IPS-NIHi7 (cell line): Measurements from ENCODE around the gene ZEB2.

Experiments used
- DNase-seq: peaks from one replicate; pipeline ENCODE4 v3.0.0; 2012; ENCODE audit warnings: mixed read lengths; ENCODE audit errors: extremely low spot score

Gene ZEB2

DNA sequence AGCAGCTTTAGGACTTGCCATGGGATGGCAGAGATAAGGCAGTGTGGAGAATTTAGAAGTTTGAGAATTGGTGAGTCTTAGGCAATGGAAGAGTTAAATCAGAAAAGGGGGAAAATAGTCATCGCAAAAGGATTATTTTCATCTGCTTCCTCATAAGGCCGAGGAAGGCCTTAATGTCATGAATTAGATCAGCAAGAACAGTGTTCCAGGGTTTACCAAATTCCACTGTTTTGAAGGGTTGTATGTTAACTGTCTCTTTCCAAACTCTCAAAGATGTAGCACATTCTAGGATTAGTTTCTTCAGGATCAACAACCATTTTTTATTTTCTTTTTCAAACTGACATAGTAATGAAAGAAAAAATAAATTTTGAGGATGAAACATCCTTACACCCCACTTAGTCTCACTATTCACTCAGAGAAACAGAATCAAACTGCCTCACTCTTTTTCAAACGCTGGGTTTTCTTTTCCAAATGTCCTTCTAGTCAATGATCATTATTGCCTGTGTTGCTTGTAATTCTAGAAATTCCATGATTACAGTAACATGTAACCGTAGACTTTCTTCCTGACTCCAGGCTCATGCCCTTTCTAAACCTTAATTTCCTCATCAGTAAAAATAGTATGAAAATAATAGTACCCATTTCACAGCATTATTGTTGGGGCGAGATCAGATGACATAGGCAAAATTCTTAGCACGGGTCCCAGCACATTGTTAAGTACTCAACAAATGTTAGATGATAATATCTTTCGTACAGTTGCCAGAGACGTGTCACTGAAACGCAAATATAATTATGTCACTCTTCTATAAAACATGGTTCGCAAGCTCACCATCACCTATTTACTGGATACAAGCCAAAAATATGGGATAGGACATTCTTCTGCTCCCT is 23.6 kb downstream of the ZEB2 start:
- DNase-seq, result no peak

DNA sequence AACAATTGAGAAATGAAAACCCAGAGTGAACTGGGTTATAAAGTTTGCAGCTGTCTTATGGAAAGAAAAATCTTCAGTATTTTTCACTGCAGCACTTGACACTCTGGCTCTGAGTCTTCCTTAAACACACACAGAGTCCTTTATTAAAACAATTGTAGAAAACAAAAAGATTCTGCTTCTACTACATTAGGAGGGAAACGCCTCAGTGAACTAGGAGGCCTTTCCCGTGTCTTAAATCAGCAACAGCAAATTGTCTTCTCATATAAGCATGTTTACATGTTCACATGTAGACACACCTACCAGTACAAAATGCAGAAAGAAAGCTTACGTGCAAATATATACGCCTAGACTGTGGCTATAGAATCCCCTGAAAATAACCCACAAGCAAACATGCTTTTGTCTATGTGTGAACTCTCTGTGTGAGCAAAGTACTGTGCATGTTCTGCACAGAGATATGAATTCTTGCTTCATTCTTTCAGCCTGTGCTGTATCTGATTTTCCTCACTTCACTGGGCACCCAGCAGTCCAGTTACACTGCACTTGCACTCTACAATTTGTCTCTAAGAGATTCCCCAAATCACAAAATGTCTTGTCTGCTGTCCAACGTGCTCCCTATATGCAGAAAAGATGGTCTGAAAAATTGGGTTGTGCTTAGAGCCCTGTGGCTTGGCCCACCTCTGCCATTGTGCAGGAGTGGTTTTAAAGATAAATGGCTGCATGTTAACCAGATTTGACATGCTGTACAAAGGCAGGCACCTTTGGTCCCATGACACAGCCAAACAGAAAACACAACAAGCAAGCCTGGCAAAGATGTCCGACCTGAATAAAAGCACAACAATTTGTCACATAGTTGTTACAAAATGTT is 24.5 kb downstream of the ZEB2 start:
- no peak for DNase-seq

DNA sequence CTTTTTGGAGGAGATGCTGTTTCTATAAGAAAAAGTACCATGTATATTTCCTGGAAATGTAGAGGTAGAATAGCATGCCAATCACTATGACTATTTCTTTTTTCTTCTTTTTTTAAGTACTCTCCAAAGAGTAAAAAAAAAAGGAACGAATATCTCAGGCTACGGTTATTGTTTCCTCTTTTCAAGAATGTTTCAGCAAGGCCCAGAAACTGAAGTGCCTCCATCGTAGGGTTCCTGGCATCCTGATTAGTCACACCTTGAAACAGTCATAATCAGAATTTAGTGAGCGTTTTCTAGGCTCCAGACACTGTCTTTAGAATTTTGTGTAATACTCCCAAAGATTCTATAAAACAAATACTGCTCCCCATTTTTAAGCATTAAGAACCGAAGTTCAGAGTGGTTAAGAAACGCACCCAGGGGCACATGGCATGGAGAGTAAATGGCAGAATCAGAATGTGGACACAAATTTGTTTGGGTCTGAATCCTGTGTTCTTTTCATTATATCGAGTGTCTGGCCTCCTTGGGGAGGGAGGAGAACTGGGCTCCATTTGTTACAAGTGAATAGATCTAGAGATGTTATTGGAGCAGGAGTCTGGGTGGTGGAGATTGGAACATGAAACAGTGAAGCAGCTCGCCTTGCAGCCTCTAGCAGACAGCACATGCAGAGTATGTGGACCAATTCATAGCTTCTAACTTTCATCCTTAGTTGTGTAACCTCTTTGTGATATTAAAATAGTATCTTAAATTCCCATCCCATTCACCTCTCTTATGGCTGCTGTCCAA is 26.7 kb downstream of the ZEB2 start:
- DNase-seq, result no peak

DNA sequence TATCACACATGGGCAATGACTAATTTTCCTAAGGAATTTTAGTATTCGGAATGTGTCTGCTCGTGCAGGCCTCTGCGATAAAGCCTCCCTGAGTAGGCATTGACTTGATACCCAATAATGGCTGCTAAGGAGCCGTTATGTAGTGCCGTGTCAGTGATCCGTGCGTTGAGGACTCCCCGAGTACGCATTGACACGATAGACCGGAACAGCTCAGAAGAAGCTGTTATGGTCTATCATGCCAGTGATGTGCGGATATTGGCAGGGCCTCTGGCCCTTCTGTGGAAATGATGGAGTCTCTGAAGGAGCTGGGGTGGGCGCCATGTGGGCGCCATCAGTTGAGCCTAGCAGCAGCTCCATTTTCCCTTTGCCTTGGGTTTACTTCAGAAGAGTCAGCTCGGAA is 29.1 kb downstream of the ZEB2 start:
- DNase-seq, result no peak

DNA sequence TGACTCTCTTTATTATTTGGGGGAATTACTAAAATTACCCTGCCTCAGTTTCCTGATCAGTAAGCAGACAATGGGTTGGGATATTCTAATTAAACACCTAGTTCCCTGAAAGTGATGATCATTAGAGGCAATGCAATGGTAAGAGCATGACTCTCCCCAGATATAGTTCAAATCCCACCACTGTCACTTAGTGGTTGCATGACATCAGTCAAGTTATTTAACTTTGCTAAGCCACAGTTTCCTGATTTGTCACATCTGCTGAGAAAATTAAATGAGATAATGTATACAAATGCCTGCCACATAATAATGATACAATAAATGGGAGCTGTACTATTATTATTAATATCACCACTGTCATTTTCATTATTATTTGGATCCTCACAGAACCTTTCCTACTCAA is 29.9 kb downstream of the ZEB2 start:
- DNase-seq, result no peak

DNA sequence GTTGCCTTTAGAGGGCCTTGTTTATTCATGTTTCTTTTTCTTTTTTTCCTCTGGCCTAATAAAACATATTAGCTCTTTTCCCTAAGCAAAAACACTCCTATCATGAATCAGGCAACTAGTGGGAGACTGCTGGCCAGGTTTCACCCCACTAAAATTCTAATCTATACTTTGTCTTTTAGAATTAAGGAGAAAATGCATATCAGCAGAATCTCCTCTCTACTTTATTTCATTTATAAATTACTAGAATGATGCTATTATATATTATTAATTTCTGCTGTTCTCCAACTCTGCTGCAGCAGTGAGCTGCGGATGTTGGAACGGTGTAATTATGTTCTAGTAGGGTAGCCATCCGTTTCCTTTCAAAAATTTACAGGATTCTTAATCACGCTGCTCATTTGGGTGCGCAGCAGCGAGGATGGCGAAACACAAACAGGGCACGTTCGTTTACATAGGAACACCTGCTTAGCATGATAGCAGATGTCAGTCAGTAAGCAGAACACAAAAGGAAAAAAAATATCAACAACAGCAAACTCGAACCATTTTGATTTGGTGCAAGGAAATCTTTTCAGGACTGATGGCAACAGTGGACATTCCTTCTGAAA is 30.5 kb downstream of the ZEB2 start:
- no peak for DNase-seq

DNA sequence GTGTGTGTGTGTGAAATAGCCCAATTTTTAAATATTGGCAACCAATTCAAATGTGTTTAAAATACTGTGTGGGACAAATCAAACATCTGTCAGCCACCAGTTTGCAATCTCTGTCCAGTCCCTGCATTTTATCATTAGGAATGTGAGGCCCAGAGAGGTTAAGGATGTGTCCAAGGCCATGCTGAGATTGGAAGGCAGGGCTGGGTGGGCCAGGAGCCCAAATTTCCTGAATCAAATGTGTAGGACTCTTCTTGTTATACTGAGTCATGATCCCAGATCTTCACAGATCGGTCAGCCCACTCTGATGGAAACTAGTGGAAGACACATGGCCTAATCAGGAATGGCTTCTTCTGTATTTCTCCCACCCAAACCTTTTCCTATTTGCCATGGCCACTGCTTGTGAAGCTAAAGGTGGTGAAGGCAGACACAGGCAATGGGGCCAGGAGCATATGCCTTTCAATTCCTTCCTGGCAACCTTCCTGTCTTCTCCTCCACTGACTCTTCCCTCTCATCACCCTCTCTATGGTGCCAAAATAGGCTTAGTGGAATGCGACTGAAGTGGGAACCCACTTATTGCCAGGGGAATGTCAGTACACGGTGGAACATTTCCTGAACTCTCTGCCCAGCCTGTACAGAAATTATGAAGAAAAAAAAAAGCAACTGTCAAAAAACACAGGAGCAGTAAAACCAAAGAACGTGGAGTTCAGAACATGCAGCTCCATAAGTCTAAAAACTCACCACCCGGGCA is 35.5 kb downstream of the ZEB2 start:
- no peak for DNase-seq

DNA sequence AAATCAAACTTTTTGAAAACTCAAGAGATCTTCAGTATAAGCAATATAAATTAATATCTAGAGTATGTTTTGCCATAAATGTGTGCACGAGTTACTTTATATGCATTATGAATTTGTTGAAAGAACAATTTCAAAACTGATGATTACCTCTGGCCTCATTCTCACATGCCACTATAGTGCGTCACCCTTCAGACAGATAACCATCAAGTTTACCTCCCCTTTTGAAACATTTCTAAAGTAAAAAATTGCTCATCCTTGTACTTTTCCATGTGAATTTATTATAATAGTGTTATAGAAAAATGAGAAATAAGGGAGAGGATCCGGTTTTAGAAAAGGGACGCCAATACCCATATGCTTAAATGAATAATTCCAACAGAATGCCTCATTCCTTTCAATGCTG is 38.3 kb downstream of the ZEB2 start:
- no peak for DNase-seq

DNA sequence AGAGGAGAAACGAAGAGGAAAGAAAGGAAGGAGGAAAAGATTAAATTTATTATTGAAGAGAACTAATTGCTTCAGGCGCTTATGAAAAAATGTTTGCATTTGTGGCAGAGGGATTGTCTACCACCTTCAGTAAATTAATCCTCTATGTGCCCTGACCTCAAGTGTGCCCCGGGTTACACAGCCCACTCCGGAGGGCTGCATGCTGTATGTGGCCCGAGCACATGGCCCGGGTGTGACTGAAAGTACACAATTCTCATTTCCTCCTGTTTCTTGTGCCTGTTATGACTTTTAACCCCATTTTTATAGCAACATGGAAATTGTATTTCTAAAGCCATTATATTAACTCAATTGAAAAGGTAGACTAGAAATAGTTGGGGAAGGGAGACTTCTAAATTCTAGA is 38.8 kb downstream of the ZEB2 start:
- DNase-seq, result no peak

DNA sequence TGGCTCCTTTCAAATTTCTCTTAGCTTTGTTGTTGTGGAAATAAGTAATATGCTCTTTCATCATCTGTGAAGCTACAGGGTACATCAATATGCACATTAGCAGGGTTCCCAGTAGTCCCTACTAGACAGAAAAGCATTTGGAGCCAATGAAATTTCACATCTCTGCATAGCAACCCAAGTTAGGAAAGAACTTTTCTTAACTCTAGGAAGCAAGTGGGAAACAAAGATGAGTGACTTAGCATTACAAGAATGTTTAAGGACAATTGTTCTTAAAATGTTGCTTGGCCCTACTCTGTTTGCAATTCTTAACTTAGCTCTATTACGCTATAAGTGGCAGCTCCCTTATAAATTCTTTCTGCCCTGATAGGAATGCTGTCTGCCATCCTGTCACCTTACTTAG is 39.6 kb downstream of the ZEB2 start:
- no peak for DNase-seq

DNA sequence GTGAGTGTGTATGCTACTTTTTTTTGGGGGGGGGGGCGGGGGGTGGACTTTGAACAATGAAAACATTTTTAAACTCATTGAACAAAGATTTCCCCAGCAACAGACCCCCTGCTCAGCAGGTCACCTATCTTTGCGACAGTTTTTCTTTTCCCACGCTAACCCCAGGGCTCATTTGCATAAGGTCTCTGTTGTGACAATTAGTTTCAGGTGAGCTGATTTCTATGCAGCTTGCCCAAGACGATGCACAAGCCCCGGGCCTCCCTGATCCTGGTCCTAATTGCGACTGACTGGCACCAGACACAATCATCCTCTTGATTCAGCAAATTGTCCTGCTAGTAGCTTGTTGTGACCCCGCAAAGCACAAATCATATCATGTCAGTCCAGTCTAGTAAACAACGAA is 40.3 kb downstream of the ZEB2 start:
- no peak for DNase-seq

DNA sequence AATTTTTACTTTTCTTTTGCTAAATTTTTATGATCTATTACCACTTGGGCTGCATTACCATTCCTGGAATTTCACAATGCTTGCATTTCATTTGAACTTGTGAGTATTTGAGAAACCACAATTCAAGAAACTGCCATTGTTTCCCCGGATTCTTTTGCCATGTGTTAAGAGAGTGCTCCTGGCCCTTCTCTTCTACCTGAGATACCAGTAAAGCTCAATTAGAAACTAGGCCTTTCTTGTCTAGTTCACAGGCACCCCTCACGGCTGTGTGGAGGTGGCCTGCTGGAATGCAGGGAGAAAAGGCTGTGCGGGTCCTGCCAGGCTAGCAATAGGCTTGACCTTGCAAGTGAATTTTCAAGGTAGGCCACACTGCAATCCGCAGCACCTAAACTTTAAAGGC is 40.8 kb downstream of the ZEB2 start:
- DNase-seq, result peak; percentile 47

DNA sequence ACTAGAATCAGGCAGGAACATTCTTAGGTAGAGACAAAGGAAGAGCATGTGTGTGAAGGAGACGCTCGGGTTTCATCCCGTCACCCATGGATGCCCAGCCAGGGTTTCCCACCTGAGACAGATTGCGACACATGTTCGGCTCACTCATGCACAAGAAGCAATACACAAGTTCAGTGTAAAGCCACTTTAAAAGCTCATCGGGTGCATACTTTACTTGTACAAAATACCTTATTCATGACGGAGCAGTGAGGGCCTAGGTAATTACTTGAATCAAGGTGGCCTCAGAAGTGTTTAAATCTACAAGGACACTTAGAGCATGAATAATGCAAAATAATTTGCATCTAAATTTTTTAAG is 42.0 kb downstream of the ZEB2 start:
- DNase-seq, result no peak

DNA sequence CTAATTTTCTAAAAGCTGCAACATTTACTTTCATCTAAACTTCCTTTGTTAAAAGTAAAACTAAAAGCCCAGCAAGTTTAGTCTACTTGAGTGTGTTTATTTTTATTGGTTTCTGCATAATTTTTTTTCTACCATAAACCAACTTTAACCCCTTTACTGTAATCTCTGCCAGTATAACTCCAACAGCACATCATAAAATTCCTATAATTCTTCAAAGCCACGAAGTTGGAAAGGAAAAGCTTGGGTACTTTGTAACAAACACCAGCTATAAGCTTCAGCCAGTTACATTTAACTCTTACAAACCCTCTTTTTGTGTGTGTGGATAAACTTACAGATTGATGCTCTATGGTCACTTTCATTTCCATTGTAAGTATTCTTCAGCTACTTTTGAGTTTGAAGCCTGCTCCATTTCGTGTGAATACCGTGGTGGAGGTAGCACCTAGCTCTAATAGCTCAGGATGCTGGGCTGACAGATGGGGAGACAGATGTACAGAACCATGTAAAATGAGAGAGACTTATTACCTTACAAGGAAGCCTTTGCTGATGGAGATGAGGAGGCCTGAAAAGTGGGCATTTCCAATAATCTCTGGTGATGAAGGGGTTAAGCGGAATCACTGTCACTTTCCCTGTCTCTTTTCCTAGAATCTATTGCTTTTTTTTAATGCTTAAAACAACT is 42.5 kb downstream of the ZEB2 start:
- DNase-seq, result no peak

DNA sequence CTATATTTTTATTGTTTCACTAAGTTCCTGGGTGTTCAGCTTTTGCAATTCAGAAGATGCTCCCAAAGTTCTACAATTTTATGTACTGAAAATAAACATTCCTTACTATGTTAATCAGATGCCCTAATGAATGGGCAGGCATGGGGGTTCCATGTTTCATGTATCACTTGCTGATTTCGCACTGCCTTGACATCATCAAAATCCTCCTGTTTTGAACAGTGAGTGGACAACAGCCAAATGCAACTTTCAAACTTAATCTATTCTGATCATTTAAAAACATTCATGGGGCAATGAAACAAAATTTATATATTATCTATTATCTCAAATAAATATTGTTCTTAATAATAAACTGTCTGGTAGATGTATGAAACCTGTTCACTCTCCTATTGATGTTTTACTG is 43.2 kb downstream of the ZEB2 start:
- DNase-seq, result no peak

DNA sequence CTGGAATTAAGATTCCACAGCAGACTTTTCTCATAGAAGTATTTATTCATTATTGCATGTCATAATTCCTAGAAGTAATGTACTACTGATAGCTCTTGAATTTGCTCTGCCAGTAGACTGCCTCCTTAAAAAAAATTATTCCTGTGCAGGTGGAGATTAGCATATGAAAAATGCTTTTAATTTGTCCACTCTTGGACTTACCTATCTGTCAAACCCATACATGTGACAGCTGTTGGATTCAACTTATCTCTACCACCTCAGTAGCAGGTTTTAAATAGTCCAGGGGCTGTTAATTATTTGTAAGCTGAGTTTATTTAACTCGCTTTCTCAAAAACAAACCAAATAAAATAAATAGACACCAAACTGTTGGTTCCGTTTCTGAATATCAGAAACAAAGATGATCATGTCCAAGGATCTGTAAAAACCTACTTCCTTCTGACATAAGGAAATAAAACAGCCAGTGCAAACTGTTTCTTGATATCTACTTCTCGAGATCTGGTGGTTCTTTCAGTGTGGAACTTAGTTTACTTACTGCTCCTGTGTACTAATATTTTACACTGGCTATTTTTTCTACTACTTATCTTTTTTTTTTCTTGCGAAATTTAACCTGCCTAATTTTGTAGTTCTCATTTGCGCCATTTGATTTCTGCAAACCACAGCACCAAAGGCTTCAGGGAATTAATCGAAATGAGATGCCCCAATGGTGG is 44.2 kb downstream of the ZEB2 start:
- no peak for DNase-seq

DNA sequence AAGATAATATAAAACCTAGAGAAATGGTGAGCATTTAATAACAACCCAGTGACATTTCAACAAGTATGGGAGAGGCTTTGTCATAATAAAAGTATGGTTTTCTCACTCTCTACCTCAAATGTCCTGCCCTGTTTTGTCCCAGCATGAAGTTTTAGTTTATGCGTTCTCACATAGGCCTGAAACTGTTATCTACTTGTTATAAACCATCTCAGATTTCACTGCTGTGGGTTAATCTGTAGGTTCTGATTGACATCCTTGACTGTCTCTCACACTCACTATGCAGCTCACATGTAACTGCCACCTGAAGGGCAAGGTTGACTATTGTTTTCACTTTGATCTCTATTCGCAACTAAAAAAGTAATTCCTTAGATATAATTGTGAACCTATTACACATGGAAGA is 44.9 kb downstream of the ZEB2 start:
- no peak for DNase-seq

DNA sequence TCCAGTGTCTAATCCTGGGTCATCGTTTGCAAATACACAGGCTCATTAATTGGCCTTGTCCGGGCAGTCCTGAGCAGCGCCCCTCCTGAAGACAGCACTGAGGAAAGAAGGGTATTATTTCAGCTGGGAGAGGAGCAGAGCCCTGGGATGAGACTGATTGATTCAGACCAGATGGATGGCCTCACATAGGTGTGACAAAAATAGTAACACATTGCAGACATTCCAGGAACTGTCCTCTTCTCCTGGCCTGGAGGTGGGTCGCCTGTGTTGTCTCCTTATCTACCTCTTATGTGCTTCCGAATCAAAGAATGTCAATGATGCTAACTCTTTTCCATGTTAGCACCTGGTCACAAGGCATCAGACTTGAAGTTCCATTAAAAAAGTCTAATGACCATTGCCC is 45.9 kb downstream of the ZEB2 start:
- DNase-seq, result no peak

DNA sequence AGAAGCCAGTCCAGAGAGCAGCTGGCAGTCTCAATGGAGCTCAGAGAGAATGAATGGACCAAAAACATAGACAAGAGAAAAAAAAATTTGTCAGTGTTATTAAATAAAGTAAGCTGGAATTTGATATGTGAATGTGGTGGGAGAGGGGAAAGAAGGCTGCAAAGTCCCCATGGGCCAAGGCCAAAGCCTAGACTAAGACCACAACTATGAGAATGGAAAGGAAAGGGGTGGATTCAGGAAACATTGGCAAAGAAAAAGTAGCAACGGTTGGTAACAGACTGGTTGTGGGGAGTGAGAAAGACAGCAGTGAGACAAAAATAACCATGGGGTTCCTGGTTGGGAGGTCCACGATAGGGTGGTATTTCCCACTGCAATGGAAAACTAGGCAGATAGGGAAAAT is 47.0 kb downstream of the ZEB2 start:
- DNase-seq, result no peak

DNA sequence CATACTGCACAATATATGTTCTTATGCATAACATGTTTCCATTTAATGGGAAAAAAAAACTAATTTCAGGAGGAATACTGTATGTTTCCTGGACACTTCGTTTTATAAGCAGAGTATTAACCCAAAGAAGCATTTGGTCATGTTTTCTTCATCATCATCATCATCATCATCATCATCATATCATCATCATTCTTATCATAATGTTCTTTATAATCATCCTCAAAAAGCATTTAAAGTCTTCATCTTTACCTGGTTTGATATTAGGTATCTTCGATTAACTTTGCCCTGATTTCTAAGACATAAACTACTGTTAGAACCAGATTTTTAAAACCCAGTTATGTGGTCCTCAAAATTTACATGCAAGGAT is 47.9 kb downstream of the ZEB2 start:
- DNase-seq, result no peak
